A549 (cell line): ENCODE results near the gene TMEM43. TPM values are rescaled to one million over a fixed set of nuclear protein-coding genes. Genes with fewer than 3 reads are reported as not detected.

Experiments used
- ATAC-seq, 2 experiments: fragments of 200-7000 bp in 1 of 2; fragments of >200 bp in 1 of 2; cut with Nextera tagmentation in 1 of 2; cut with Tn5 transposase in 1 of 2; 3 replicates each; pipeline versions ENCODE4 v1.8.0 to v1.9.1; 2018 to 2020; ENCODE audit warnings: mild to moderate bottlenecking in 1 of 2, moderate library complexity in 1 of 2
- CTCF ChIA-PET: fragments of 300-600 bp; sonication (Branson Sonifier 250); formaldehyde crosslinking; extraction: SDS; loops from one replicate; lab custom pipeline; 2021; ENCODE audit warnings: antibody characterized with exemption, inconsistent platforms; lab: Yijun Ruan, JAX
- POLR2A ChIA-PET: fragments of 350-600 bp; formaldehyde crosslinking; extraction: SDS; loops from one replicate; lab custom pipeline; 2021; ENCODE audit warnings: antibody characterized with exemption, inconsistent platforms; lab: Yijun Ruan, JAX
- DNase-seq, 2 experiments: peaks; one replicate each; pipeline versions ENCODE4 v3.0.0 to v3.0.0-alpha.2; 2011 to 2016; ENCODE audit warnings: low read depth in 1 of 2, low spot score in 1 of 2
- FAIRE-seq: peaks from 2 replicates; lab custom pipeline; 2011; peaks lifted over from hg19 to GRCh38; lab: Jason Lieb, UNC
- H3K27ac ChIP-seq, 2 experiments: fragments of >200 bp; sonication (Bioruptor Twin); formaldehyde crosslinking; 3 replicates each; pipeline ENCODE4 v1.5.1; 2016 to 2017
- H3K4me1 ChIP-seq: fragments of >200 bp; sonication (Bioruptor Twin); formaldehyde crosslinking; 3 replicates; pipeline ENCODE4 v1.6.1; 2016
- H3K4me2 ChIP-seq: fragments of >200 bp; sonication (Bioruptor Twin); formaldehyde crosslinking; 3 replicates; pipeline ENCODE4 v1.6.1; 2016
- H3K4me3 ChIP-seq: fragments of >200 bp; sonication (Bioruptor Twin); formaldehyde crosslinking; 3 replicates; pipeline ENCODE4 v1.5.1; 2016
- H3K9me3 ChIP-seq: fragments of >200 bp; sonication (Bioruptor Twin); formaldehyde crosslinking; 3 replicates; pipeline ENCODE4 v1.6.1; 2016
- ATOH8 ChIP-seq: fragments of 250-450 bp; sonication (Bioruptor Pico); IDR thresholded peaks from 2 replicates; pipeline ENCODE4 v1.5.0; 2020; ENCODE audit warnings: low read depth, mild to moderate bottlenecking, moderate library complexity
- CBX8 ChIP-seq: fragments of 200-600 bp; sonication (generic); IDR thresholded peaks from 2 replicates; pipeline ENCODE4 v1.6.1; 2016
- CEBPB ChIP-seq, 2 experiments: fragments of >200 bp in 1 of 2; sonication (Bioruptor Twin) in 1 of 2; formaldehyde crosslinking in 1 of 2; IDR thresholded peaks; 2 replicates each; pipeline ENCODE4 v1.6.1; 2012 to 2016
- CHD2 ChIP-seq: fragments of 150-350 bp; IDR thresholded peaks from 2 replicates; pipeline ENCODE4 v1.6.1; 2014; ENCODE audit warnings: low read length; ENCODE audit not compliant: partially characterized antibody
- ELK1 ChIP-seq: fragments of 150-350 bp; IDR thresholded peaks from 2 replicates; pipeline ENCODE4 v1.6.1; 2014; ENCODE audit warnings: low read depth, mild to moderate bottlenecking, low read length
- EP300 ChIP-seq, 2 experiments: fragments of >200 bp; sonication (Bioruptor Twin); formaldehyde crosslinking; IDR thresholded peaks; 2 replicates in 1 of 2; 3 replicates in 1 of 2; pipeline ENCODE4 v1.6.1; 2016 to 2017
- ESRRA ChIP-seq: fragments of 150-350 bp; IDR thresholded peaks from 2 replicates; pipeline ENCODE4 v1.6.1; 2014; ENCODE audit warnings: mild to moderate bottlenecking, low read length, borderline replicate concordance
- FOSL2 ChIP-seq, 2 experiments: fragments of 450-650 bp in 1 of 2; fragments of >200 bp in 1 of 2; sonication (Bioruptor Twin) in 1 of 2; formaldehyde crosslinking; IDR thresholded peaks; 2 replicates each; pipeline versions ENCODE4 v1.5.0 to v1.6.1; 2016 to 2020; ENCODE audit warnings: mild to moderate bottlenecking in 1 of 2, moderate library complexity in 1 of 2
- GATA3 ChIP-seq: IDR thresholded peaks from 2 replicates; pipeline ENCODE4 v1.6.1; 2012; ENCODE audit warnings: borderline replicate concordance
- HOXA7 ChIP-seq: fragments of 250-450 bp; sonication (Bioruptor Pico); IDR thresholded peaks from 2 replicates; pipeline ENCODE4 v1.5.0; 2020; ENCODE audit warnings: mild to moderate bottlenecking, moderate library complexity
- HOXB13 ChIP-seq: fragments of 250-450 bp; sonication (Bioruptor Pico); IDR thresholded peaks from 2 replicates; pipeline ENCODE4 v1.5.0; 2020; ENCODE audit warnings: low read depth, mild to moderate bottlenecking, moderate library complexity
- JUNB ChIP-seq: fragments of >200 bp; sonication (Bioruptor Twin); formaldehyde crosslinking; IDR thresholded peaks from 2 replicates; pipeline ENCODE4 v1.6.1; 2016
- KDM1A ChIP-seq: fragments of 200-600 bp; sonication (generic); IDR thresholded peaks from 2 replicates; pipeline ENCODE4 v1.6.1; 2016; ENCODE audit warnings: low read depth, mild to moderate bottlenecking
- KDM5A ChIP-seq: fragments of 200-600 bp; sonication (generic); IDR thresholded peaks from 2 replicates; pipeline ENCODE4 v1.6.1; 2016; ENCODE audit warnings: antibody characterized with exemption, mild to moderate bottlenecking
- MAFK ChIP-seq: fragments of 450-650 bp; IDR thresholded peaks from 2 replicates; pipeline ENCODE4 v1.6.1; 2014; ENCODE audit not compliant: partially characterized antibody
- MAX ChIP-seq: IDR thresholded peaks from 2 replicates; pipeline ENCODE4 v1.6.1; 2012
- MYC ChIP-seq: IDR thresholded peaks from 2 replicates; pipeline ENCODE4 v1.6.1; 2012; ENCODE audit warnings: mild to moderate bottlenecking, inconsistent platforms, low read length, improper control_type of control experiment, borderline replicate concordance
- PBX3 ChIP-seq: IDR thresholded peaks from 2 replicates; pipeline ENCODE4 v1.6.1; 2012
- RARB ChIP-seq: fragments of 250-450 bp; sonication (Bioruptor Pico); IDR thresholded peaks from 2 replicates; pipeline ENCODE4 v1.8.0; 2021; ENCODE audit warnings: mild to moderate bottlenecking, moderate library complexity
- REST ChIP-seq: fragments of 200-600 bp; sonication (generic); IDR thresholded peaks from 2 replicates; pipeline ENCODE4 v1.6.1; 2016; ENCODE audit warnings: antibody characterized with exemption, mild to moderate bottlenecking, moderate library complexity
- RFX5 ChIP-seq: fragments of 450-650 bp; IDR thresholded peaks from 2 replicates; pipeline ENCODE4 v1.7.1; 2014; ENCODE audit warnings: antibody characterized with exemption, mild to moderate bottlenecking, moderate library complexity
- RNF2 ChIP-seq: fragments of 200-600 bp; sonication (generic); IDR thresholded peaks from 2 replicates; pipeline ENCODE4 v1.6.1; 2016; ENCODE audit warnings: low read depth, mild to moderate bottlenecking, antibody characterized with exemption, moderate library complexity, borderline replicate concordance
- SMC3 ChIP-seq: fragments of >200 bp; sonication (Bioruptor Twin); formaldehyde crosslinking; IDR thresholded peaks from 3 replicates; pipeline ENCODE4 v1.6.1; 2018; ENCODE audit warnings: inconsistent platforms
- SREBF2 ChIP-seq: fragments of 450-650 bp; IDR thresholded peaks from 2 replicates; pipeline ENCODE4 v1.6.1; 2014; ENCODE audit warnings: mild to moderate bottlenecking, moderate library complexity
- TP53 ChIP-seq: fragments of 250-450 bp; sonication (Bioruptor Pico); IDR thresholded peaks from 2 replicates; pipeline ENCODE4 v1.5.0; 2021; ENCODE audit warnings: mild to moderate bottlenecking, moderate library complexity
- USF2 ChIP-seq: fragments of 450-650 bp; IDR thresholded peaks from 2 replicates; pipeline ENCODE4 v1.6.1; 2014; ENCODE audit warnings: antibody characterized with exemption
- ZFP36 ChIP-seq: fragments of 450-650 bp; IDR thresholded peaks from 2 replicates; pipeline ENCODE4 v1.6.1; 2014; ENCODE audit warnings: borderline replicate concordance; ENCODE audit not compliant: partially characterized antibody
- ZNF302 ChIP-seq: fragments of 250-450 bp; sonication (Bioruptor Pico); IDR thresholded peaks from 2 replicates; pipeline ENCODE4 v1.9.0; 2021; ENCODE audit warnings: inconsistent platforms, mild to moderate bottlenecking, moderate library complexity
- WGBS: methylation state at CpG from one replicate; pipeline ENCODE4 v1.1.6; 2017; ENCODE audit errors: missing lambda C conversion rate; 5-methylcytosine and 5-hydroxymethylcytosine counted together
- polyA plus RNA-seq, 4 experiments: library from polyadenylated mRNA; depleted of rRNA in 3 of 4; stranded (reverse); fragments of >200 nt; fragmentation: RNase III in 1 of 4; extraction: RNeasy Plus Mini Kit Qiagen cat#74134 plus additional on column Dnase treatment in 1 of 4; gene quantifications; 2 replicates in 3 of 4; 3 replicates in 1 of 4; pipeline ENCODE4 v1.2.3, GENCODE V29; 2011 to 2017

TMEM43 gene
- polyA plus RNA-seq, 2 of the 4 experiments (the other 2 are of a cell fraction): 41.1 to 79.0 TPM

- H3K9me3 ChIP-seq: no peaks in the 10 kb centered on the region
- FAIRE-seq (no peak), ATAC-seq (no peak), DNase-seq (no peak)
- H3K4me1 ChIP-seq: peaks cover 26% of the 10 kb centered on the region
- ChIA-PET POLR2A (interaction anchor here (1.3 kb wide), 1 partner anchor 15 kb away, joined by 4 read pairs; the partner anchor contains the start of genes CHCHD4 and TMEM43), CTCF (interaction anchor here (1.0 kb wide), 1 partner anchor 14 kb away, joined by 5 read pairs; the partner anchor contains the start of genes CHCHD4 and TMEM43)
- no peak overlapping the region for H3K4me2 ChIP-seq
- H3K27ac ChIP-seq: no peak overlapping the region
- TF ChIP-seq MAX: no peak
- TF ChIP-seq SREBF2: no peak
- no peak for TF ChIP-seq ZNF302 (CRISPR knock-in tag)
- no peak for TF ChIP-seq GATA3
- TF ChIP-seq MYC: no peak
- no peak for TF ChIP-seq SMC3
- no peak for TF ChIP-seq HOXB13
- TF ChIP-seq ATOH8 (CRISPR knock-in tag): no peak
- TF ChIP-seq HOXA7 (CRISPR knock-in tag): no peak
- TF ChIP-seq RFX5: no peak
- TF ChIP-seq EP300 (IDR thresholded peaks at IDR 0.05): no peak
- no peak for TF ChIP-seq MAFK
- TF ChIP-seq ESRRA: no peak
- no peak for TF ChIP-seq REST
- no peak for TF ChIP-seq CBX8
- no peak for TF ChIP-seq USF2
- no peak for TF ChIP-seq FOSL2 (IDR thresholded peaks at IDR 0.05)
- no peak for TF ChIP-seq FOSL2 (CRISPR knock-in tag; IDR thresholded peaks at IDR 0.05)
- H3K4me3 ChIP-seq: no peak overlapping the region
- WGBS: 65% methylated on average over 3 of the region's 5 CpGs
Measured at GRCh38 chr3:14139771-14140170, 14.9 kb downstream of the TMEM43 start.

- ChIA-PET CTCF (interaction anchor here (0.7 to 1.6 kb wide), 3 partner anchors 14 to 63 kb away, joined by 3 to 10 read pairs (median 5); partner anchors contain the start of gene CHCHD4), POLR2A (interaction anchor here (1.3 to 1.6 kb wide), 2 partner anchors 16 to 38 kb away, joined by 4 to 5 read pairs; partner anchors contain the start of genes CHCHD4, LSM3, TMEM43 and XPC)
- FAIRE-seq (no peak), DNase-seq (no peak), ATAC-seq (no peak)
- Histone ChIP-seq H3K4me3 (no peak overlapping the region), H3K9me3 (no peaks in the 10 kb centered on the region), H3K4me1 (peaks cover 35% of the 10 kb centered on the region), H3K4me2 (no peak overlapping the region), H3K27ac (no peak overlapping the region)
- WGBS: 79% methylated on average over 2 of the region's 2 CpGs
- TF ChIP-seq CEBPB (IDR thresholded peaks at IDR 0.05) (no peak), JUNB (no peak), PBX3 (no peak), CHD2 (no peak), RNF2 (no peak), KDM5A (no peak), KDM1A (no peak), TP53 (CRISPR knock-in tag) (no peak), RARB (CRISPR knock-in tag) (no peak), ZFP36 (no peak), SMC3 (no peak), MAX (no peak), ZNF302 (CRISPR knock-in tag) (no peak), GATA3 (no peak), ELK1 (no peak)
Measured at GRCh38 chr3:14140668-14141067, 15.8 kb downstream of the TMEM43 start.
